GM23338 (cell line): ENCODE measurements around the gene EEF1AKMT2. TPM values are rescaled to one million over a fixed set of nuclear protein-coding genes. Genes with fewer than 3 reads are reported as not detected.
"Not testable (repeated sequence)": the region's sequence is repeated elsewhere in the genome, so short reads cannot be mapped to it uniquely, and the experiment has no call there.

Experiments
- ATAC-seq: fragments of 200-7000 bp; cut with Tn5 transposase; 3 replicates; pipeline ENCODE4 v1.9.1; 2020
- DNase-seq: peaks from one replicate; pipeline ENCODE4 v3.0.0-alpha.2; 2015; ENCODE audit warnings: low spot score
- H2AFZ ChIP-seq: fragments of 200-600 bp; sonication (generic); 2 replicates; pipeline ENCODE4 v1.8.0; 2016; ENCODE audit warnings: antibody characterized with exemption, mild to moderate bottlenecking, moderate library complexity
- H3F3A ChIP-seq: fragments of 200-600 bp; sonication (generic); replicated peaks from 2 replicates; pipeline ENCODE4 v1.8.0; 2017; ENCODE audit warnings: antibody characterized with exemption, mixed run types, low read depth
- H3K27ac ChIP-seq: fragments of 200-600 bp; sonication (generic); 2 replicates; pipeline ENCODE4 v1.6.1; 2016; ENCODE audit warnings: low read depth
- H3K27me3 ChIP-seq: fragments of 200-600 bp; sonication (generic); 2 replicates; pipeline ENCODE4 v1.8.0; 2016; ENCODE audit warnings: mild to moderate bottlenecking, mixed run types, moderate library complexity; ENCODE audit not compliant: insufficient read depth
- H3K36me3 ChIP-seq: fragments of 200-600 bp; sonication (generic); 2 replicates; pipeline ENCODE4 v1.8.0; 2016; ENCODE audit warnings: mild to moderate bottlenecking; ENCODE audit not compliant: insufficient read depth
- H3K4me1 ChIP-seq: fragments of 200-600 bp; sonication (generic); 2 replicates; pipeline ENCODE4 v1.8.0; 2016; ENCODE audit warnings: mild to moderate bottlenecking, moderate library complexity; ENCODE audit not compliant: insufficient read depth
- H3K4me2 ChIP-seq: fragments of 200-600 bp; sonication (generic); 2 replicates; pipeline ENCODE4 v1.7.1; 2017; ENCODE audit warnings: mixed run types
- H3K4me3 ChIP-seq: fragments of 200-600 bp; sonication (generic); 2 replicates; pipeline ENCODE4 v1.6.1; 2016; ENCODE audit warnings: mixed run types
- H3K79me2 ChIP-seq: fragments of 200-600 bp; sonication (generic); replicated peaks from 2 replicates; pipeline ENCODE4 v1.8.0; 2017; ENCODE audit warnings: mild to moderate bottlenecking; ENCODE audit not compliant: insufficient read depth
- H3K9me2 ChIP-seq: fragments of 200-600 bp; sonication (generic); 2 replicates; pipeline ENCODE4 v1.8.0; 2017; ENCODE audit not compliant: insufficient read depth
- H4K20me1 ChIP-seq: fragments of 200-600 bp; sonication (generic); replicated peaks from 2 replicates; pipeline ENCODE4 v1.8.0; 2017; ENCODE audit warnings: mild to moderate bottlenecking; ENCODE audit not compliant: insufficient read depth
- H3K27ac Mint-ChIP-seq: 2 replicates; pipeline ENCODE4 v1.8.0; 2020; ENCODE audit warnings: inconsistent platforms, mild to moderate bottlenecking, moderate library complexity, mixed read lengths
- H3K27me3 Mint-ChIP-seq: 3 replicates; pipeline ENCODE4 v1.8.0; 2022; ENCODE audit warnings: low read depth, mild to moderate bottlenecking, moderate library complexity, mixed read lengths, inconsistent platforms; ENCODE audit not compliant: insufficient read depth, poor library complexity
- H3K36me3 Mint-ChIP-seq: 3 replicates; pipeline ENCODE4 v1.8.0; 2021; ENCODE audit warnings: low read depth, mild to moderate bottlenecking, inconsistent platforms, moderate library complexity, mixed read lengths
- H3K4me1 Mint-ChIP-seq: 3 replicates; pipeline ENCODE4 v1.8.0; 2020; ENCODE audit warnings: mild to moderate bottlenecking, inconsistent platforms, mixed read lengths
- H3K4me3 Mint-ChIP-seq: 3 replicates; pipeline ENCODE4 v1.8.0; 2021; ENCODE audit warnings: moderate library complexity, mild to moderate bottlenecking, inconsistent platforms, mixed read lengths
- H3K9me3 Mint-ChIP-seq: 3 replicates; pipeline ENCODE4 v1.8.0; 2020; ENCODE audit warnings: moderate library complexity, mild to moderate bottlenecking, inconsistent platforms, mixed read lengths
- CREB1 ChIP-seq: fragments of 250-450 bp; sonication (Bioruptor Pico); IDR thresholded peaks from 2 replicates; pipeline ENCODE4 v1.5.0; 2020; ENCODE audit warnings: low read depth, mild to moderate bottlenecking, moderate library complexity
- CTCF ChIP-seq, 2 experiments: fragments of 200-600 bp in 1 of 2; sonication (generic) in 1 of 2; conservative IDR thresholded peaks; 2 replicates each; pipeline versions ENCODE4 v1.5.1 to v1.6.1; 2016 to 2017; ENCODE audit warnings: antibody characterized with exemption in 2 of 2, low read depth in 2 of 2, mild to moderate bottlenecking in 2 of 2, moderate library complexity in 1 of 2
- ETS1 ChIP-seq: IDR thresholded peaks from 2 replicates; pipeline ENCODE4 v1.6.1; 2016; ENCODE audit warnings: antibody characterized with exemption
- EZH2 ChIP-seq: fragments of 200-600 bp; sonication (generic); IDR thresholded peaks from one replicate; pipeline ENCODE4 v1.8.0; 2017; ENCODE audit warnings: antibody characterized with exemption, mild to moderate bottlenecking, low read depth; ENCODE audit not compliant: unreplicated experiment
- JUNB ChIP-seq: IDR thresholded peaks from one replicate; pipeline ENCODE4 v1.6.1; 2016; ENCODE audit warnings: antibody characterized with exemption; ENCODE audit not compliant: unreplicated experiment
- NANOG ChIP-seq: IDR thresholded peaks from 2 replicates; pipeline ENCODE4 v1.6.1; 2016; ENCODE audit warnings: antibody characterized with exemption, borderline replicate concordance
- REST ChIP-seq: IDR thresholded peaks from one replicate; pipeline ENCODE4 v1.6.1; 2018; ENCODE audit warnings: antibody characterized with exemption; ENCODE audit not compliant: unreplicated experiment
- ZNF114 ChIP-seq: fragments of 250-450 bp; sonication (Bioruptor Pico); IDR thresholded peaks from 2 replicates; pipeline ENCODE4 v1.5.0; 2020; ENCODE audit warnings: mild to moderate bottlenecking, moderate library complexity
- polyA plus RNA-seq: library from polyadenylated mRNA; unstranded; fragments of >200 nt; fragmentation: Nextera tagmentation; extraction: Ambion mirVana; gene quantifications from 2 replicates; pipeline ENCODE4 v1.2.1, GENCODE V29; 2016
- total RNA-seq: library from RNA; depleted of rRNA; stranded (reverse); fragments of >200 nt; shearing (Covaris generic); gene quantifications from 2 replicates; pipeline ENCODE4 v1.2.3, GENCODE V29; 2014

The EEF1AKMT2 gene
- total and polyA plus RNA-seq, 2 experiments from 2014 or later: 35.0 to 38.0 TPM

GRCh38 chr10:124825702-124826101 lies 34.0 kb upstream of the EEF1AKMT2 start (continued):
- TF ChIP-seq CTCF (conservative IDR thresholded peaks at IDR 0.05; ENCODE audit: low read depth in 2 of 2) (no peak), ETS1 (no peak), NANOG (no peak), JUNB (no peak), REST (no peak), CREB1 (CRISPR knock-in tag) (no peak)

GRCh38 chr10:124824932-124825331 lies 33.2 kb upstream of the EEF1AKMT2 start:
- ATAC-seq, H3K27me3 ChIP-seq, DNase-seq, H3F3A ChIP-seq, H3K79me2 ChIP-seq, H3K4me2 ChIP-seq, H2AFZ ChIP-seq, H3K4me1 Mint-ChIP-seq, H3K4me3 Mint-ChIP-seq, H4K20me1 ChIP-seq, H3K9me2 ChIP-seq, H3K27ac ChIP-seq, H3K4me1 ChIP-seq, H3K4me3 ChIP-seq, H3K27ac Mint-ChIP-seq, H3K27me3 Mint-ChIP-seq, H3K9me3 Mint-ChIP-seq: not testable (repeated sequence)
- H3K36me3 ChIP-seq: peaks cover 13% of the 10 kb centered on the region
- H3K36me3 Mint-ChIP-seq: peaks cover 34% of the 10 kb centered on the region; the same call in 2 of the 3 replicates

- Histone ChIP-seq H3K4me2 (no peak overlapping the region), H3K27me3 (no peaks in the 10 kb centered on the region), H3K36me3 (peaks cover 8% of the 10 kb centered on the region), H2AFZ (no peak overlapping the region), H3K27ac (no peak overlapping the region), H3K4me3 (no peak overlapping the region), H3K9me2 (no peaks in the 10 kb centered on the region), H3F3A (no peaks in the 10 kb centered on the region; the same call in 1 of the 2 replicates), H3K79me2 (no peaks in the 10 kb centered on the region), H4K20me1 (no peaks in the 10 kb centered on the region; the same call in 1 of the 2 replicates), H3K4me1 (no peaks in the 10 kb centered on the region)
- Mint-ChIP-seq H3K4me1 (no peaks in the 10 kb centered on the region), H3K27me3 (peaks cover 1% of the 10 kb centered on the region), H3K27ac (no peak overlapping the region), H3K36me3 (peaks cover 31% of the 10 kb centered on the region; the same call in 2 of the 3 replicates), H3K4me3 (no peak overlapping the region), H3K9me3 (no peaks in the 10 kb centered on the region)
- ATAC-seq (no peak), DNase-seq (no peak)
- TF ChIP-seq REST: no peak
- TF ChIP-seq ZNF114 (CRISPR knock-in tag): no peak
- no peak for TF ChIP-seq EZH2
These were observed 32.8 kb upstream of the EEF1AKMT2 start for GRCh38 chr10:124824507-124824906.
